NT2/D1 (cell line): ENCODE results near the gene PPIP5K1.

Experiments used
- SUZ12 ChIP-seq: IDR thresholded peaks from 2 replicates; pipeline ENCODE4 v1.6.1; 2011; ENCODE audit not compliant: insufficient read length, insufficient read depth; ENCODE audit errors: extremely low read depth
- YY1 ChIP-seq: IDR thresholded peaks from 2 replicates; pipeline ENCODE4 v1.6.1; 2011; ENCODE audit not compliant: insufficient read length, insufficient read depth
- ZNF274 ChIP-seq: IDR thresholded peaks from 2 replicates; pipeline ENCODE4 v1.6.1; 2011; ENCODE audit warnings: mild to moderate bottlenecking, low read depth, low read length

- no peak for TF ChIP-seq SUZ12
- no peak for TF ChIP-seq ZNF274
- TF ChIP-seq YY1: no peak
Observed at GRCh38 chr15:43511012-43511885, 78.8 kb downstream of the PPIP5K1 start.
